NCI-H2081 treated with DMSO at 0.1 percent for 48 hours (cell line): ENCODE results near the gene GLS2.
"Not testable (repeated sequence)": the region's sequence is repeated elsewhere in the genome, so short reads cannot be mapped to it uniquely, and the experiment has no call there.

Experiments
- DNase-seq: peaks from one replicate; lab custom pipeline; 2025; lab: John Stamatoyannopoulos, UW

The GLS2 gene

DNA sequence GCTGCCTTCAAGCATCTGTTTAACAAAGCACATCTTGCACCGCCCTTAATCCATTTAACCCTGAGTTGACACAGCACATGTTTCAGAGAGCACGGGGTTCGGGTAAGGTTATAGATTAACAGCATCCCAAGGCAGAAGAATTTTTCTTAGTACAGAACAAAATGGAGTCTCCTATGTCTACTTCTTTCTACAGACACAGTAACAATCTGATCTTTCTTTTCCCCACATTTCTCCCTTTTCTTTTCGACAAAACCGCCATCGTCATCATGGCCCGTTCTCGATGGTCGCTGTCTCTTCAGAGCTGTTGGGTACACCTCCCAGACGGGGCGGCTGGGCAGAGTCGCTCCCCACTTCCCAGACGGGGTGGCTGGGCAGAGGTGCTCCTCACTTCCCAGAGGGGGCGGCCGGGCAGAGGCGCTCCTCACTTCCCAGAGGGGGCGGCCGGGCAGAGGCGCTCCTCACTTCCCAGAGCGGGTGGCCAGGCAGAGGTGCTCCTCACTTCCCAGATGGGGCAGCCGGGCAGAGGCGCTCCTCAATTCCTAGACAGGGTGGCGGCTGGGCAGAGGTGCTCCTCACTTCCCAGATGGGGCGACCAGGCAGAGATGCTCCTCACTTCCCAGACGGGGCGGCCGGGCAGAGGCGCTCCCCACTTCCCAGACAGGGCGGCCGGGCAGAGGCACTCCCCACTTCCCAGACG is 5.6 kb upstream of the GLS2 start:
- DNase-seq, result not testable (repeated sequence)

DNA sequence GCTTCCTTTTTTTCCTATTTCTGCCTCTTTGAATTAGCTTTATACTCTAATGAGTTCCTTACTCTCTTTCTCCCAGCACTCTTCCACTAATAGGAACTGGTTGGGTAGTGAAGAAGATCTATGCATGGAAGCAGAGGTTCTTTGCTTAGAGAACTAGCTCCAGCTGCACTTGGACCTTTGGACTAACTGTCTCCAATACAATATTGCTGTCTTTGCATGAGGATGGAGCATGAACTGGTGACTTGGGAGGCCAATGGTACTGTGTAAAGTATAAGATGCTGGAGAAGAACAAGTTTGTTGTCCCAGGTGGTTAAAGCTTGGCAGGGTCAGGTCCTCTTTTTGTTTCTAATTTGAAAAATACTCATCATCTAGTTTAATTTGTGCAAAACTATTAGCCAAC is 2.4 kb upstream of the GLS2 start:
- no peak for DNase-seq

DNA sequence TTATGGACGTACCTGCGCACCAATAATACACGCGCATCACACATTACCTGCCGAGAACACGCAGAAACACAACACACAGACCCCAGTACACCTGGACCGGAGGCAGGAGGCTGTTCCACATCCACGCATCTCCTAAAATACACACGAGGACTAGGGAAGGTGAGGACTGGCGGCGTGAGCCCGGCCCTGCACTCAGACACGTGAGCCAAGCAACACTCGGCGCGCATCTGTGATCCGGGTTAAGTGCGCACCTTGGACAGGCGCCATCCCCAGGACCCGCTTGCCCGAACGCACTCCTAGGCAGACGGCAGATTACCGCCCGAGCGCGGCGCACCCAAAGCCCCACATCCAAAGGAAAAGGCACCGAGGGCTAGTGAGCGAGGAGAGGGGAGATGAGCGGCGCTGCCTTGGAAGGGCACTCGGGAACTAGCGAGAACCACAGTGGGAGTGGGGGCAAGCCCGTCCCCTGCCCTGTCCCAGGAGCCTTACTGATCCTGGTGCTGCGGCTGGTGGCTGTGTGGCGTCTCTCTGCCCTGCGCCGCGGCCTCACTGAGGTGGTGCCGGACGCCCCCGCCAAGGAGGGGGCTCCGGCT is 417 bp downstream of the GLS2 start:
- DNase-seq, result no peak

- DNase-seq, result no peak
These were observed 1.3 kb downstream of the GLS2 start for GRCh38 chr12:56486694-56487093.

- no peak for DNase-seq
These were observed 3.4 kb downstream of the GLS2 start for GRCh38 chr12:56484566-56484965.

- DNase-seq, result no peak
These were observed 8.3 kb downstream of the GLS2 start for GRCh38 chr12:56479625-56480024.

GRCh38 chr12:56477521-56478225 is 10.3 kb downstream of the GLS2 start:
- no peak for DNase-seq

DNA sequence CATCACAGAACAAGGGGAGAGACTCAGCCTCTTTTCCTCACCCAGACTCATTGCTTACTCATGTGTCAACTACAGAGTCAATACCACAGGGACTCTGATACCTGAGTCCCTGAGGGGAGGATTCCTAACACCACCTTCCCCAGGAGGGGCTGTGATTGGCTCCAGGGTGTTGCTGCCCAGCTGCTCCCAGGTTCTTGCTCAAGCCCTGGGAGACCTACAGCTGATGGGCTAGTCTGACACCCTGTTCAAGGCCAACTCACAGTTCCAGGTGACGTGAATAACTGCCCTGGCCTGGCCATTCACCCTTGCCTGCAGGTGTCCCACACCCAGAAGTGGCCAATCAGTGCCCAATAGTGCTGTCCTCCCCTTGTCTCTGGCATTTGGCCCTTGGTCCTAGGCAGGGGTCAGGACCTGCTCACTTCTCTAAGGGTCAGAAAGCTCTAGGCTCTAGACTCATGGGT is 11.0 kb downstream of the GLS2 start:
- no peak for DNase-seq

DNA sequence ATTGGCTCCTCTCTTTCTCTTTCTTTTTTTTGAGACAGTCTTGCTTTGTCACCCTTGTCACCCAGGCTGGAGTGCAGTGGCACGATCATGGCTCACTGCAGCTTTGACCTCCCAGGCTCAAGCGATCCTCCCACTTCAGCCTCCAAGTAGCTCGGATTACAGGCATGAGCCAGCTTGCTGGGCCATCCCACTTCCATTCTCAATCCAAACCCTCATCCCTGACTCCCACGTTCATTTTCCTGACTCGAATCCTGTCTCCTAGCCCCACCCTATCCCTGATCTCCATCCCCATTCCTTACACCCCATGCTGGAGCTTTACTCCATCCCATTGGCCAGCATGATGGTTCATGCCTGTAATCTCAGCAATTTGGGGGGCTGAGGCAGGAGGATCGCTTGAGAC is 11.8 kb downstream of the GLS2 start:
- DNase-seq, result no peak

DNA sequence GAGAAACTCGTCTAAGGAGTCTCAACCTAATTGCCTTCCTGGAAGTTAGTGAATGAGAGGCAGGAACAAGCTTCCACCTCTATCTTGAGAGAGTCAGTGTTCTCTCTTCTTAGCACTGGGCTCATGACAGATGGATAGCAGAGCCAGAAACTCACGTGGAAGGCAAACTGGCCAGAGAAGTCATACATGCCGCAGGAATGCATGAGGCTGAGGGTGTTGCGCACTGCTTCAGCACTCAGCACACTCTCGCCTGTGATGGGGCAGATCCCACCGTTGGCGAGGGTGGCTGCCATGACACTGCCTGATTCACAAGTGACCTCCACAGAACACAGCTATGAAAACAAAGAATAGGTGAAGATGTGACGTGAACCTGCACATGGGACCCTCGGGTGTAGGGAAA is 13.6 kb downstream of the GLS2 start:
- DNase-seq, result no peak

DNA sequence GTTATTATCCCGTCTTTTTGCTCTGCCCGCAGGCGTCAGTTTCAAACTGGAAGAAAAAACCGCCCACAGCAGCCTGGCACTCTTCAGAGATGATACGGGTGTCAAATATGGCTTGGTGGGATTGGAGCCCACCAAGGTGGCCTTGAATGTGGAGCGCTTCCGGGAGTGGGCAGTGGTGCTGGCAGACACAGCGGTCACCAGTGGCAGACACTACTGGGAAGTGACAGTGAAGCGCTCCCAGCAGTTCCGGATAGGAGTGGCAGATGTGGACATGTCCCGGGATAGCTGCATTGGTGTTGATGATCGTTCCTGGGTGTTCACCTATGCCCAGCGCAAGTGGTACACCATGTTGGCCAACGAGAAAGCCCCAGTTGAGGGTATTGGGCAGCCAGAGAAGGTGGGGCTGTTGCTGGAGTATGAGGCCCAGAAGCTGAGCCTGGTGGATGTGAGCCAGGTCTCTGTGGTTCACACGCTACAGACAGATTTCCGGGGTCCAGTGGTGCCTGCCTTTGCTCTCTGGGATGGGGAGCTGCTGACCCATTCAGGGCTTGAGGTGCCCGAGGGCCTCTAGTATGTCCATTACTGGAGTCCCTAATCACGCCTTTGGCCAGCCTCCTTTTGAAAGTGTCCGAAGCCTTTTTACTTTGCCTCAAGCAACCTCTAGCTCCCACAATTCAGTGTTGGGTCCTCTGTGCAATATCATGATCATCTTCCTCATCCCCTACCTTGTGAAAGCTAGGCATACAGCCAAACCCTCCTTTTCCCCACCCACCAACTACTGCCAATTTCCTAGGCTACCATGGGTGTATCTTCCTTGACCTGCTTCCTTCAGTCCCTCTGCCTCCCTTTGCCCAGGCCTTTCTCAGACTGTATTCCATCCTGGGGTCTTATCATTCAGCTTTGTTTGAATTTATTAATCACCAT is 18.7 kb downstream of the GLS2 start:
- no peak for DNase-seq

DNA sequence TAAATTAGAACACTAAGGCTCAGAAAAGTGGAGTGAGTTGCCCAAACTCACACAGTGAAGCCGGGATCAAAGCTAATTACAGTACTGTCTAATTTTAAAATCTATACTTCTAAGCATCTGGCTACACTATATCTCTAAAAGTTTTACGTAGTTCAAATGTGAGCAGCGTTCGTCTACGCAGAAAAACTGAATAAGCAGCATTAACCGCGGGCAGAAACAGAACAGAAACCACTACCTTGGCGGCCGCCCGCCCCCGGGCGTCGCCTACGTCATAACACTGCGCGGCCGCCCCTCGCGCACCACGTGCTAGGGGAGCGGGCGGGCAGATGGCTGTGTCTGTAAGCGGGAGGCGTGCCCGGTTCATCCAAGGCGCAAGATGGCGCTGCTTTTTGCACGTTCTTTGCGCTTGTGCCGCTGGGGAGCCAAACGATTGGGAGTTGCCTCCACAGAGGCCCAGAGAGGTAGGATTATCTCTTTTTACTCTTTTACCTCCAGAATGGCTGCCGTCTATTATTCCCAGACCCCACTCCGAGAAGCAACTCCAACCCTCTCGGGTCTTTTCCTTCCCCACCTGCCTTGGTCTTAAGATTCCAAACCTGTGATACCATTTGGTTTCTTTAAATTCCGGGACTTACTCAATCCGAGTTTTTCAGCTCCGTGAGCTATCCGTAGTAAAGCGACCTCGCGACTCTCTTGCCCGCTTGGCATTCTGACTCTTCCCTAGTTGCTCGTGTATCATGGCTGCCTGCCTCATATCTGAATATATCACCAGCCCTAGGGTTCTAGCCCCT is 19.6 kb downstream of the GLS2 start, which contains the start of gene SPRYD4:
Gene SPRYD4 (plus strand): TSS at position 363 of the 791 bp plus-strand sequence. CDS start 14 bp downstream, at position 377.
- peak; percentile 42 for DNase-seq

DNA sequence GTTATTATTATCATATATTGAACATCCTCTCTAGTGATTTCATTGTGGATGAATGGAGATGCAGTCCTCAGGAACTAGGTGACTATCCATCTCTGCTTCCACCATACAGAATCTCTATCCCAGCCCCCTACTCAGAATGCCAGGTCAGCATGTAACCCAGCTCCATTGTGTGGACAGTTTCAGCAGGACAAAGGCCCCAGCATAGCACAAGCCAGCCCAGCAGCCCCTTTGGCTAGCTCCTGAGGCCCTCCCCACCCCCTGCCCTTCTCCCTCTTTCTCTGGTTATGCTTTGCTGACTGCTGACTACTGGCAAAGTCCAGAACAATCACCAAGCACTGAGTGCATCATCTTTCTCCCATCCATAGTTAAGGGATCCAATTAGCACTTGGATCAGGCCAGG is 25.4 kb downstream of the GLS2 start:
- no peak for DNase-seq

DNA sequence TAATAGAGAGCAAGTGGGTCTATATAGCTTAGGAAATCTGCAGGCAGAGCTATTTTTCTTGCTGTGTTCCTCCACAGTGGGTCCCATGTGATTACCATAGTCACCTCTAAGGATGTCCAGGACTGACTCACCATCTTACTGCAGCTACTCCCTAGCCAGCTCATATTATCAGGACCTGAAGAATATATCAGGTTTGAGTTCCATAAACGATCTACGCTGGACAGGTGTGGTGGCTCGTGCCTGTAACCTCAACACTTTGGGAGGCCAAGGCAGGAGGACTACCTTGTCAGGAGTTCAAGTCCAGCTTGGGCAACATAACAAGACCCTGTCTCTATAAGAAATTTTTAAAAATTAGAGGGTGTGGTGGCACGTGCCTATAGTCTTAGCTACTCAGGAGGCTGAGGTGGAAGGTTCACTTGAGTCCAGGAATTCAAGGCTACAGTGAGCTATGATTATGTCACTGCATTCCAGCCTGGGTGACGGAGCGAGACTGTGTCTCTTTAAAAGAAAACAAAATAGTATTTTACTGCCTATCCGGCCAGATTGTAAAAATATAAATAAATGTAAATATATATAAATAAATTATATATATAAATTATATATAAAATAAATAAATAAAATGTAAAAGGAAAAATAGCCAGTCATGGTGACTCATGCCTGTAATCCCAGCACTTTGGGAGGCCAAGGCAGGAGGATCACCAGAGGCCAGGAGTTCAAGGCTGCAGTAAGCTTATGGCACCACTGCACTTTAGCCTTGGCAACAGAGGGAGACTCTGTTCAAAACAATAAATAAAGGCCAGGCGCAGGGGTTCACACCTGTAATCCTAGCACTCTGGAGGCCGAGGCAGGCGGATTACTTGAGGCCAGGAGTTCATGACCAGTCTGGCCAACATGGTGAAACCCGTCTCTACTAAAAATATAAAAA is 26.5 kb downstream of the GLS2 start:
- DNase-seq, result no peak

DNA sequence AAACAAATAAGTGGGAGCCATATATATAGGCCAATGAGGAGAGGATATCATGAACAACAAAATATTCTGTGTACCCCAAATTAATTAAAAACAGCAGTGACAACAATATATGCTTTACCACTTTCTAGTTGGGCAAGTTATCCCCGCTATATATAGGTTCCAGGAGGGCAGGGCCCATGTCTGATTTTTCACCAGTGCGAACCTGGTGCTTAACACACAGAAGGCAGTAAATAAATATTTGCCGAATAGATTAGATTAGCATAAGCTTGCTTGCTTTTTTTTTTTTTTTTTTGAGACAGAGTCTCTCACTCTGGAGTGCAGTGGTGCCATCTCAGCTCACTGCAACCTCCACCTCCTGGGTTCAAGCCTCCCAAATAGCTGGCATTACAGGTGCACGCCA is 30.1 kb downstream of the GLS2 start:
- no peak for DNase-seq

DNA sequence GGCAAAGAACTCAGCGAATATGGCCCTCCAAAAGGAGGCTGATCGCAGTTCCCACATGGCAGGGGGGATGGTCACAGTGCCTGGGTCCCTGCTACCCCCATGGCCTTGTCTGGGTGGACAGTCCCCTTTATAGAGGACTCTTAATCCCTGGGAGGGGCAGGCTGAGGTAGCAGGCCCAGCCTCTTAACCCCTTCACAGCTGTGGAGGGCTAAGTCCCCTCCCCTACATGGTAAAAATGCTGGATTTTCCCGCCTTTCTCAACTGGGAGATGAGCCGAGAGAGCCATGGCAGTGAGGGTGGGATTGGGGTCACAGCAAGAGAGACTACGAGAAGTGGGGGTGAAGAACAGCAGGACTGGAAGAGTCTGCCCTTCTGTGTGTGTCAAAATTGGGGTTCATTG is 33.4 kb downstream of the GLS2 start, which contains the start of gene MIP:
Gene MIP (minus strand): TSS at position 101 of the 400 bp plus-strand sequence. CDS start 44 bp downstream, at position 57.
- DNase-seq, result no peak

GRCh38 chr12:56451147-56451546 is 36.8 kb downstream of the GLS2 start:
- DNase-seq, result no peak

DNA sequence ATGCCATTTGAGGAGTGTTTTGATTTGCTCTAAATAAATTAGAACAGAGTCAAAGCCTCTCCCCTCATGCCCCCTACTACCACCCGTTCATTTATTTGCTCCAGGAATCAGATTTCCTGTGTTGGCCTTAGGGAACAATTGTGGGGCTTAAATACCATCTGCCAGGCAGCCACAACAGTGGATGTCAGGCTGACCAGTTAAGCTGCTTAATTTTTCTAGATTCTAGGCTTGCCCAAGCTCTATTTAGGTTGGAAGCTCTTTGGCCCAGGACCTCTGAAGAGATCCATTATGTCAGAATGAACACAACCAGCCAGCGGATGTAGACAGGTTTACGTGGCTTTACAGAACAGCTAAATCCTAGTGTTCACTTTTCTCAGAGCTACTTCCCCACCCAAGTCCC is 37.7 kb downstream of the GLS2 start:
- DNase-seq, result no peak

DNA sequence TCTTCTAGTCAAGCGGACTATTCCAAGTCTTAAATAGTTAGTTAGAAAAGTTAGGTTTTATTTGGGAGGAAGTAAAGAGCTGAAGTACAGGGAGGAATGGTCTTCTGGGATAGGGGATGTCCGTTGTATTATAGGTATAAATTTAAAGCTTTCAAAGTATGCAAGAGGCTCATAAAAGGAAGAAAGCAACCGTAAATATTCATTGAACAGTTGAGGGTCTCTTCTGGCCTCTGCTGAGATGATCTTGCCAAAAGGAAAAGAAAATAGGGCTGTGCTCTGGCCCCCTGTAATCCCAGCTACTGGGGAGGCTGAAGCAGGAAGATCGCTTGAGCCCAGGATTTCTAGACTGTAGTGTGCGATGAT is 38.4 kb downstream of the GLS2 start:
- no peak for DNase-seq
